IMR-90 (cell line): Measurements from ENCODE around the gene STRA8. TPM values are rescaled to one million over a fixed set of nuclear protein-coding genes. Genes with fewer than 3 reads are reported as not detected.

Source experiments
- ATAC-seq: fragments of 200-7000 bp; cut with Tn5 transposase; 2 replicates; pipeline ENCODE4 v1.9.1; 2020; ENCODE audit warnings: low read depth, mild to moderate bottlenecking, moderate library complexity
- BruUV-seq: library from RNA; stranded (reverse); fragments of 400-500 nt; replicated peaks from 2 replicates; lab custom pipeline; 2021; lab: Mats Ljungman, UMichigan
- CTCF ChIA-PET: fragments of 300-600 bp; formaldehyde crosslinking; extraction: SDS; loops from one replicate; lab custom pipeline; 2021; ENCODE audit warnings: antibody characterized with exemption; lab: Yijun Ruan, JAX
- POLR2A ChIA-PET: fragments of 300-600 bp; sonication (Branson Sonifier 250); formaldehyde crosslinking; loops from one replicate; lab custom pipeline; 2022; ENCODE audit warnings: antibody characterized with exemption; ENCODE audit not compliant: unreplicated experiment; lab: Charles Lee
- DNase-seq: peaks from one replicate; pipeline ENCODE4 v3.0.0; 2013
- H2AFZ ChIP-seq: replicated peaks from 2 replicates; pipeline ENCODE3; 2013; ENCODE audit warnings: low read length, mild to moderate bottlenecking; ENCODE audit not compliant: poor library complexity
- H2AK5ac ChIP-seq: 2 replicates; pipeline ENCODE4 v1.6.1; 2013; ENCODE audit warnings: low read depth, low read length, inconsistent platforms
- H2AK9ac ChIP-seq: replicated peaks from 2 replicates; pipeline ENCODE3; 2013; ENCODE audit warnings: mild to moderate bottlenecking, low read depth, low read length, moderate library complexity; ENCODE audit not compliant: poor library complexity
- H2BK120ac ChIP-seq: 2 replicates; pipeline ENCODE4 v1.6.1; 2013; ENCODE audit warnings: low read depth, low read length, inconsistent platforms
- H2BK15ac ChIP-seq: 3 replicates; pipeline ENCODE4 v1.6.1; 2013; ENCODE audit warnings: low read depth, low read length, inconsistent platforms
- H2BK20ac ChIP-seq: 2 replicates; pipeline ENCODE4 v1.6.1; 2013; ENCODE audit warnings: low read depth, mild to moderate bottlenecking, inconsistent platforms, low read length, moderate library complexity
- H2BK5ac ChIP-seq: 2 replicates; pipeline ENCODE4 v1.6.1; 2013; ENCODE audit warnings: mild to moderate bottlenecking, low read depth, low read length, inconsistent platforms; ENCODE audit not compliant: poor library complexity, severe bottlenecking
- H3K14ac ChIP-seq: replicated peaks from 2 replicates; pipeline ENCODE4 v1.6.1; 2013; ENCODE audit warnings: low read depth, low read length, inconsistent platforms
- H3K18ac ChIP-seq: 2 replicates; pipeline ENCODE4 v1.6.1; 2013; ENCODE audit warnings: low read depth, low read length, control low read depth
- H3K23ac ChIP-seq: 2 replicates; pipeline ENCODE4 v1.6.1; 2013; ENCODE audit warnings: low read depth, low read length, inconsistent platforms
- H3K27ac ChIP-seq: 2 replicates; pipeline ENCODE4 v1.5.1; 2013; ENCODE audit warnings: mild to moderate bottlenecking, control low read depth, low read length; ENCODE audit not compliant: insufficient read depth
- H3K27me3 ChIP-seq: 2 replicates; pipeline ENCODE4 v1.6.1; 2013; ENCODE audit warnings: low read length; ENCODE audit not compliant: control insufficient read depth, insufficient read depth
- H3K36me3 ChIP-seq: 2 replicates; pipeline ENCODE4 v1.6.1; 2013; ENCODE audit warnings: low read length, mixed read lengths; ENCODE audit not compliant: control insufficient read depth, insufficient read depth
- H3K4ac ChIP-seq: 2 replicates; pipeline ENCODE4 v1.6.1; 2013; ENCODE audit warnings: low read depth, low read length, inconsistent platforms
- H3K4me1 ChIP-seq: 2 replicates; pipeline ENCODE4 v1.6.1; 2013; ENCODE audit warnings: low read length, mixed read lengths; ENCODE audit not compliant: control insufficient read depth, insufficient read depth
- H3K4me2 ChIP-seq: 2 replicates; pipeline ENCODE4 v1.6.1; 2013; ENCODE audit warnings: low read depth, mild to moderate bottlenecking, control low read depth, low read length, moderate library complexity
- H3K4me3 ChIP-seq: 2 replicates; pipeline ENCODE4 v1.5.1; 2013; ENCODE audit warnings: low read depth, mild to moderate bottlenecking, control low read depth, low read length, moderate library complexity; ENCODE audit not compliant: insufficient read depth
- H3K56ac ChIP-seq: 2 replicates; pipeline ENCODE4 v1.6.1; 2013; ENCODE audit warnings: low read length, inconsistent platforms; ENCODE audit not compliant: insufficient read depth; ENCODE audit errors: extremely low read depth
- H3K79me1 ChIP-seq, 2 experiments: 2 replicates each; pipeline ENCODE4 v1.6.1; 2013; ENCODE audit warnings: low read length in 2 of 2, inconsistent platforms in 1 of 2, low read depth in 1 of 2
- H3K9ac ChIP-seq: 2 replicates; pipeline ENCODE4 v1.6.1; 2013; ENCODE audit warnings: low read depth, low read length, control low read depth
- H3K9me1 ChIP-seq: 2 replicates; pipeline ENCODE4 v1.6.1; 2013; ENCODE audit warnings: low read length, inconsistent platforms; ENCODE audit not compliant: insufficient read depth
- H3K9me3 ChIP-seq: 2 replicates; pipeline ENCODE4 v1.6.1; 2013; ENCODE audit warnings: low read length; ENCODE audit not compliant: control insufficient read depth, insufficient read depth
- H4K20me1 ChIP-seq: 2 replicates; pipeline ENCODE4 v1.6.1; 2013; ENCODE audit warnings: low read length, inconsistent platforms; ENCODE audit not compliant: insufficient read depth
- H4K5ac ChIP-seq: 2 replicates; pipeline ENCODE4 v1.6.1; 2013; ENCODE audit warnings: mild to moderate bottlenecking, low read depth, low read length, control low read depth
- H4K8ac ChIP-seq, 2 experiments: 2 replicates each; pipeline ENCODE4 v1.6.1; 2013; ENCODE audit warnings: low read depth in 2 of 2, low read length in 2 of 2, control low read depth in 1 of 2, inconsistent platforms in 1 of 2
- H4K91ac ChIP-seq: 2 replicates; pipeline ENCODE4 v1.6.1; 2013; ENCODE audit warnings: low read depth, low read length, inconsistent platforms; ENCODE audit not compliant: insufficient read depth
- BHLHE40 ChIP-seq: fragments of 150-350 bp; IDR thresholded peaks from 2 replicates; pipeline ENCODE4 v1.6.1; 2016; ENCODE audit warnings: mild to moderate bottlenecking, low read depth, low read length
- CEBPB ChIP-seq: IDR thresholded peaks from 2 replicates; pipeline ENCODE4 v1.6.1; 2012; ENCODE audit warnings: low read depth, low read length, improper control_type of control experiment
- CHD1 ChIP-seq: IDR thresholded peaks from 2 replicates; pipeline ENCODE4 v1.6.1; 2012; ENCODE audit warnings: low read depth, low read length, improper control_type of control experiment
- ELK1 ChIP-seq: fragments of 150-350 bp; IDR thresholded peaks from 2 replicates; pipeline ENCODE4 v1.6.1; 2016; ENCODE audit warnings: low read depth, mild to moderate bottlenecking, low read length, moderate library complexity, borderline replicate concordance
- MAFK ChIP-seq: IDR thresholded peaks from 2 replicates; pipeline ENCODE4 v1.6.1; 2012; ENCODE audit warnings: low read depth, low read length, improper control_type of control experiment
- MAZ ChIP-seq: IDR thresholded peaks from 2 replicates; pipeline ENCODE4 v1.6.1; 2012; ENCODE audit warnings: low read depth, mild to moderate bottlenecking, low read length, improper control_type of control experiment, moderate library complexity, borderline replicate concordance
- MXI1 ChIP-seq: IDR thresholded peaks from 2 replicates; pipeline ENCODE4 v1.6.1; 2012; ENCODE audit warnings: low read depth, mild to moderate bottlenecking, low read length, moderate library complexity, borderline replicate concordance
- POLR2A ChIP-seq: IDR thresholded peaks from 2 replicates; pipeline ENCODE4 v1.6.1; 2012; ENCODE audit warnings: mild to moderate bottlenecking, low read depth, low read length
- RAD21 ChIP-seq: IDR thresholded peaks from 2 replicates; pipeline ENCODE4 v1.6.1; 2012; ENCODE audit warnings: low read length, improper control_type of control experiment
- RFX5 ChIP-seq: IDR thresholded peaks from 2 replicates; pipeline ENCODE4 v1.8.0; 2012; ENCODE audit warnings: low read depth, mild to moderate bottlenecking, low read length, moderate library complexity
- SMC3 ChIP-seq: fragments of 150-350 bp; IDR thresholded peaks from 2 replicates; pipeline ENCODE4 v1.6.1; 2016; ENCODE audit warnings: low read depth, mild to moderate bottlenecking, antibody characterized with exemption, low read length, moderate library complexity
- WGBS, 2 experiments: methylation state at CpG; one replicate each; pipeline versions ENCODE4 v1.1.5 to v1.1.7; 2013; ENCODE audit warnings: missing lambda C conversion rate in 2 of 2; ENCODE audit not compliant: insufficient read length in 1 of 2; ENCODE audit errors: extremely low coverage in 2 of 2; 5-methylcytosine and 5-hydroxymethylcytosine counted together
- dilution Hi-C: fragments of 300-500 bp; cut with HindIII; formaldehyde crosslinking; loops from one replicate; pipeline ENCODE4 v1.14.3; 2018; ENCODE audit warnings: low sequenced_read_pairs; ENCODE audit not compliant: unreplicated experiment
- in situ Hi-C: fragments of 300-500 bp; cut with MboI; formaldehyde crosslinking; loops from 3 replicates; pipeline ENCODE4 v1.14.3; 2019; ENCODE audit warnings: low sequenced_read_pairs, inconsistent platforms, mixed read lengths
- intact Hi-C: fragments of 100-400 bp; cut with micrococcal nuclease; formaldehyde crosslinking; loops from 2 replicates; pipeline ENCODE4 v1.10.0; 2022
- polyA plus RNA-seq, 3 experiments: library from polyadenylated mRNA; depleted of rRNA; stranded (reverse); fragments of >200 nt; gene quantifications; 2 replicates each; pipeline ENCODE4 v1.2.3, GENCODE V29; 2012; ENCODE audit warnings: low replicate concordance in 1 of 3
- total RNA-seq: library from RNA; depleted of rRNA; stranded (reverse); fragments of >200 nt; gene quantifications from 2 replicates; pipeline ENCODE4 v1.2.3, GENCODE V29; 2012
- TF ChIP-seq, protein P1 (sequence below): conservative IDR thresholded peaks from 2 replicates; pipeline ENCODE4 v1.5.1; 2012; ENCODE audit warnings: mild to moderate bottlenecking, low read depth, low read length, improper control_type of control experiment

STRA8 gene
- total and polyA plus RNA-seq, 2 of the 4 experiments (the other 2 are of a cell fraction): not detected

- no peak overlapping the region for H3K14ac ChIP-seq
- H2AK9ac ChIP-seq: no peak overlapping the region
- H2AK5ac ChIP-seq: no peak overlapping the region
- no peaks in the 10 kb centered on the region for H3K27me3 ChIP-seq
- H3K9me1 ChIP-seq: peaks cover 8% of the 10 kb centered on the region
- no peak overlapping the region for H4K5ac ChIP-seq
- H3K79me1 ChIP-seq: no peaks in the 10 kb centered on the region
- BruUV-seq: no TSS peak
- no peaks in the 10 kb centered on the region for H4K20me1 ChIP-seq
- dilution Hi-C loops: no loop called here
- no peak overlapping the region for H3K9ac ChIP-seq
- no peak overlapping the region for H2BK20ac ChIP-seq
- no peak overlapping the region for H3K4me3 ChIP-seq
- no peak overlapping the region for H2AFZ ChIP-seq
- H3K18ac ChIP-seq: no peak overlapping the region
- no peak for ATAC-seq
- no peak overlapping the region for H4K8ac ChIP-seq
- H3K36me3 ChIP-seq: no peaks in the 10 kb centered on the region
- no peak overlapping the region for H3K56ac ChIP-seq
- no peaks in the 10 kb centered on the region for H3K9me3 ChIP-seq
- WGBS, 2 experiments: 90% methylated on average over 2 of the region's 4 CpGs; no CpG with 5 or more reads in 1 of the 2 experiments
- intact Hi-C loops: no loop called here
- no peak overlapping the region for H3K4me2 ChIP-seq
- peaks cover 10% of the 10 kb centered on the region for H3K4me1 ChIP-seq
- H3K4ac ChIP-seq: no peak overlapping the region
- H3K23ac ChIP-seq: no peak overlapping the region
- TF ChIP-seq POLR2A (no peak), MAZ (no peak), RFX5 (no peak), SMC3 (no peak), ELK1 (no peak), CHD1 (no peak), BHLHE40 (no peak), MXI1 (no peak), CEBPB (no peak), MAFK (no peak), RAD21 (no peak)
- TF ChIP-seq, protein P1, sequence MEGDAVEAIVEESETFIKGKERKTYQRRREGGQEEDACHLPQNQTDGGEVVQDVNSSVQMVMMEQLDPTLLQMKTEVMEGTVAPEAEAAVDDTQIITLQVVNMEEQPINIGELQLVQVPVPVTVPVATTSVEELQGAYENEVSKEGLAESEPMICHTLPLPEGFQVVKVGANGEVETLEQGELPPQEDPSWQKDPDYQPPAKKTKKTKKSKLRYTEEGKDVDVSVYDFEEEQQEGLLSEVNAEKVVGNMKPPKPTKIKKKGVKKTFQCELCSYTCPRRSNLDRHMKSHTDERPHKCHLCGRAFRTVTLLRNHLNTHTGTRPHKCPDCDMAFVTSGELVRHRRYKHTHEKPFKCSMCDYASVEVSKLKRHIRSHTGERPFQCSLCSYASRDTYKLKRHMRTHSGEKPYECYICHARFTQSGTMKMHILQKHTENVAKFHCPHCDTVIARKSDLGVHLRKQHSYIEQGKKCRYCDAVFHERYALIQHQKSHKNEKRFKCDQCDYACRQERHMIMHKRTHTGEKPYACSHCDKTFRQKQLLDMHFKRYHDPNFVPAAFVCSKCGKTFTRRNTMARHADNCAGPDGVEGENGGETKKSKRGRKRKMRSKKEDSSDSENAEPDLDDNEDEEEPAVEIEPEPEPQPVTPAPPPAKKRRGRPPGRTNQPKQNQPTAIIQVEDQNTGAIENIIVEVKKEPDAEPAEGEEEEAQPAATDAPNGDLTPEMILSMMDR: no peak
- ChIA-PET CTCF (no interaction called here), POLR2A (no interaction called here)
- no peak overlapping the region for H2BK120ac ChIP-seq
- no peak overlapping the region for H2BK5ac ChIP-seq
- in situ Hi-C loops: loop anchor here (25.0 kb wide), 1 partner anchor 761 kb away; no protein-coding TSS in a partner anchor
- H4K91ac ChIP-seq: no peak overlapping the region
- DNase-seq: no peak
- H3K27ac ChIP-seq: no peak overlapping the region
- no peak overlapping the region for H2BK15ac ChIP-seq
Observed at GRCh38 chr7:135251496-135252391, 18.1 kb downstream of the STRA8 start.
